Endothelial cell of umbilical vein (primary cell): ENCODE measurements around the gene FPGS. TPM values are rescaled to one million over a fixed set of nuclear protein-coding genes. Genes with fewer than 3 reads are reported as not detected.

ENCODE experiments used
- BruUV-seq: library from RNA; stranded (reverse); fragments of 400-500 nt; replicated peaks from 2 replicates; lab custom pipeline; 2021; lab: Mats Ljungman, UMichigan
- CTCF ChIA-PET: fragments of 300-600, 350-600 bp; sonication (Branson Sonifier 250); formaldehyde crosslinking; loops from one replicate; lab custom pipeline; 2021; ENCODE audit warnings: antibody characterized with exemption, inconsistent platforms; lab: Charles Lee
- POLR2A ChIA-PET: fragments of 300-600, 350-600 bp; sonication (Branson Sonifier 250); formaldehyde crosslinking; loops from one replicate; lab custom pipeline; 2021; ENCODE audit warnings: antibody characterized with exemption, inconsistent platforms; lab: Charles Lee
- DNase-seq: peaks from one replicate; pipeline ENCODE4 v3.0.0-alpha.2; 2011; ENCODE audit warnings: low read depth, low spot score
- FAIRE-seq: peaks from 2 replicates; lab custom pipeline; 2011; peaks lifted over from hg19 to GRCh38; lab: Jason Lieb, UNC
- H2AFZ ChIP-seq: 2 replicates; pipeline ENCODE4 v1.6.0; 2012; ENCODE audit warnings: low read depth, low read length, control low read depth, inconsistent platforms
- H3K27ac ChIP-seq: 2 replicates; pipeline ENCODE4 v1.5.1; 2011; ENCODE audit warnings: low read depth, mild to moderate bottlenecking, control low read depth, low read length, moderate library complexity; ENCODE audit not compliant: insufficient read depth
- H3K27me3 ChIP-seq, 2 experiments: 2 replicates each; pipeline versions ENCODE4 v1.6.0 to v1.6.1; 2011; ENCODE audit warnings: low read length in 2 of 2, mixed read lengths in 1 of 2; ENCODE audit not compliant: control insufficient read depth in 2 of 2, insufficient read depth in 2 of 2
- H3K36me3 ChIP-seq, 2 experiments: 2 replicates in 1 of 2; 3 replicates in 1 of 2; pipeline ENCODE4 v1.5.1; 2011; ENCODE audit warnings: low read length in 2 of 2, mild to moderate bottlenecking in 1 of 2, moderate library complexity in 1 of 2; ENCODE audit not compliant: control insufficient read depth in 2 of 2, insufficient read depth in 2 of 2; ENCODE audit errors: extremely low read depth in 1 of 2
- H3K4me1 ChIP-seq: 3 replicates; pipeline ENCODE4 v1.5.1; 2011; ENCODE audit warnings: mild to moderate bottlenecking, low read length; ENCODE audit not compliant: control insufficient read depth, insufficient read depth; ENCODE audit errors: extremely low read depth
- H3K4me2 ChIP-seq: 2 replicates; pipeline ENCODE4 v1.6.1; 2011; ENCODE audit warnings: low read length, control low read depth, mixed read lengths; ENCODE audit not compliant: insufficient read depth
- H3K4me3 ChIP-seq, 3 experiments: fragments of 200-600 bp in 1 of 3; sonication (generic), shearing (Covaris generic) in 1 of 3; replicated peaks in 1 of 3; 2 replicates each; pipeline ENCODE4 v1.5.1; 2011 to 2016; ENCODE audit warnings: control low read depth in 3 of 3, low read length in 3 of 3, mild to moderate bottlenecking in 2 of 3, inconsistent platforms in 1 of 3, low read depth in 1 of 3, moderate library complexity in 1 of 3; ENCODE audit not compliant: insufficient read depth in 1 of 3
- H3K79me2 ChIP-seq: 2 replicates; pipeline ENCODE4 v1.6.0; 2012; ENCODE audit warnings: low read length, inconsistent platforms; ENCODE audit not compliant: control insufficient read depth, insufficient read depth
- H3K9ac ChIP-seq: replicated peaks from 2 replicates; pipeline ENCODE3; 2011; ENCODE audit warnings: low read length, control low read depth; ENCODE audit not compliant: insufficient read depth; ENCODE audit errors: extremely low read depth
- H3K9me1 ChIP-seq: replicated peaks from 3 replicates; pipeline ENCODE4 v1.6.0; 2011; ENCODE audit warnings: mild to moderate bottlenecking, low read length; ENCODE audit not compliant: control insufficient read depth, insufficient read depth; ENCODE audit errors: extremely low read depth
- H3K9me3 ChIP-seq: replicated peaks from 2 replicates; pipeline ENCODE4 v1.5.1; 2012; ENCODE audit warnings: low read length, inconsistent platforms; ENCODE audit not compliant: control insufficient read depth, insufficient read depth
- H4K20me1 ChIP-seq: replicated peaks from 2 replicates; pipeline ENCODE3; 2011; ENCODE audit warnings: mild to moderate bottlenecking, low read length; ENCODE audit not compliant: control insufficient read depth, insufficient read depth; ENCODE audit errors: extremely low read depth
- CTCF ChIP-seq, 2 donors: IDR thresholded peaks; 1 replicate in 1 of 2; 2 replicates in 1 of 2; pipeline ENCODE4 v1.5.1; 2011; ENCODE audit warnings: low read length in 2 of 2, mild to moderate bottlenecking in 2 of 2, moderate library complexity in 2 of 2, control low read depth in 1 of 2, inconsistent platforms in 1 of 2, low read depth in 1 of 2; ENCODE audit not compliant: insufficient read depth in 1 of 2; ENCODE audit errors: extremely low read depth in 1 of 2
- EZH2 ChIP-seq: IDR thresholded peaks from 2 replicates; pipeline ENCODE4 v1.6.1; 2012; ENCODE audit warnings: borderline replicate concordance, low read depth, mild to moderate bottlenecking, moderate library complexity, low read length, inconsistent platforms; ENCODE audit not compliant: severe bottlenecking
- FOS ChIP-seq: IDR thresholded peaks from 2 replicates; pipeline ENCODE4 v1.6.1; 2011; ENCODE audit warnings: mild to moderate bottlenecking, low read length, moderate library complexity, borderline replicate concordance; ENCODE audit not compliant: insufficient read depth
- POLR2A ChIP-seq: IDR thresholded peaks from 2 replicates; pipeline ENCODE4 v1.6.1; 2012; ENCODE audit warnings: low read depth, mild to moderate bottlenecking, control low read depth, low read length
- POLR2AphosphoS5 ChIP-seq: IDR thresholded peaks from 2 replicates; pipeline ENCODE4 v1.6.1; 2012; ENCODE audit warnings: low read depth, mild to moderate bottlenecking, control low read depth, low read length, moderate library complexity; ENCODE audit not compliant: insufficient read depth
- dilution Hi-C: fragments of 300-500 bp; cut with MboI; formaldehyde crosslinking; loops from one replicate; pipeline ENCODE4 v1.15.0; 2019; ENCODE audit warnings: low sequenced_read_pairs; ENCODE audit not compliant: extremely low pct_ligation_motif_present
- intact Hi-C: fragments of 100-400 bp; cut with micrococcal nuclease; formaldehyde crosslinking; loops from one replicate; pipeline ENCODE4 v1.10.0; 2022
- polyA plus RNA-seq, 4 experiments: library from polyadenylated mRNA; depleted of rRNA in 3 of 4; stranded (reverse) in 3 of 4; unstranded in 1 of 4; fragments of >200 nt; gene quantifications; 2 replicates each; pipeline versions ENCODE4 v1.2.1 to v1.2.3, GENCODE V29; 2011 to 2012; ENCODE audit warnings: missing spikeins in 1 of 4
- total RNA-seq: library from RNA; stranded (reverse); gene quantifications from 2 replicates; pipeline ENCODE4 v1.2.3, GENCODE V29; 2021
- TF ChIP-seq, protein P1 (sequence below): IDR thresholded peaks from 2 replicates; pipeline ENCODE4 v1.6.1; 2011; ENCODE audit not compliant: insufficient read depth, insufficient read length

Gene FPGS
- total and polyA plus RNA-seq, 2 donors (not counting 3 experiments of a cell fraction or from before 2014, with no cell fraction given): 77.7 to 90.2 TPM

GRCh38 chr9:127847178-127847510 lies 44.5 kb downstream of the FPGS start:
- Histone ChIP-seq H3K36me3 (peaks cover 19 to 29% of the 10 kb centered on the region in 2 experiments), H3K4me1 (peaks cover 76% of the 10 kb centered on the region), H3K27me3 (no peaks in the 10 kb centered on the region), H3K4me2 (peak overlapping the region; percentile 76), H3K79me2 (peaks cover 92% of the 10 kb centered on the region), H2AFZ (no peak overlapping the region), H3K27ac (peak overlapping the region; percentile 97), H3K9me1 (no peaks in the 10 kb centered on the region), H4K20me1 (no peaks in the 10 kb centered on the region), H3K4me3 (peak overlapping the region in 1 of 3 experiments; percentile 41), H3K9ac (peak overlapping the region; percentile 83), H3K9me3 (no peaks in the 10 kb centered on the region)
- DNase-seq: no peak
- dilution Hi-C loops: no loop called here
- BruUV-seq: TSS peak; percentile 20
- intact Hi-C loops: no loop called here
- TF ChIP-seq EZH2: no peak
- TF ChIP-seq POLR2A: no peak
- no peak for TF ChIP-seq CTCF (IDR thresholded peaks at IDR 0.05; ENCODE audit: extremely low read depth in 1 of 2, insufficient read depth in 1 of 2, low read depth in 1 of 2, low read length in 2 of 2)
- TF ChIP-seq, protein P1, sequence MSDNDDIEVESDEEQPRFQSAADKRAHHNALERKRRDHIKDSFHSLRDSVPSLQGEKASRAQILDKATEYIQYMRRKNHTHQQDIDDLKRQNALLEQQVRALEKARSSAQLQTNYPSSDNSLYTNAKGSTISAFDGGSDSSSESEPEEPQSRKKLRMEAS: no peak
- peak; percentile 50 for TF ChIP-seq POLR2AphosphoS5
- no peak for TF ChIP-seq FOS
- POLR2A ChIA-PET: interaction anchor here (0.6 to 1.2 kb wide), 3 partner anchors 9 to 38 kb away, joined by 4 to 8 read pairs (median 4); no protein-coding TSS in a partner anchor
- CTCF ChIA-PET: interaction anchor here (1.0 to 2.1 kb wide), 6 partner anchors 9 to 23 kb away, joined by 3 to 24 read pairs (median 6); no protein-coding TSS in a partner anchor
- FAIRE-seq: peak; percentile 98
